ENCODE results near the gene NCOA7.

GRCh38 chr6:125930765-125931418 lies 140.1 kb downstream of the NCOA7 start:
- TF ChIP-seq GATA2 (IDR thresholded peaks at IDR 0.05; ENCODE audit: low read depth, low read length) (no peak), GATA3 (IDR thresholded peaks at IDR 0.05; ENCODE audit: low read depth, low read length) (no peak)

Data from SH-SY5Y (cell line).